Measurements from ENCODE around the gene ZFP14.

Gene ZFP14

GRCh38 chr19:36378625-36379509 lies at the start of gene ZFP14:
Gene ZFP14 (minus strand): TSS chr19:36379201. CDS start chr19:36367892, 11,309 bp downstream.
- intact Hi-C loops (cut with DNase I): loop anchor here (2.0 to 5.0 kb wide), 2 partner anchors 38 to 110 kb away; partner anchors contain the start of genes ZFP82 and ZNF566
- peak; percentile 92 to 99 (median 94) for DNase-seq

- intact Hi-C loops (cut with DNase I): no loop called here
Measured at GRCh38 chr19:36423925-36424324, 44.9 kb upstream of the ZFP14 start.

DNA sequence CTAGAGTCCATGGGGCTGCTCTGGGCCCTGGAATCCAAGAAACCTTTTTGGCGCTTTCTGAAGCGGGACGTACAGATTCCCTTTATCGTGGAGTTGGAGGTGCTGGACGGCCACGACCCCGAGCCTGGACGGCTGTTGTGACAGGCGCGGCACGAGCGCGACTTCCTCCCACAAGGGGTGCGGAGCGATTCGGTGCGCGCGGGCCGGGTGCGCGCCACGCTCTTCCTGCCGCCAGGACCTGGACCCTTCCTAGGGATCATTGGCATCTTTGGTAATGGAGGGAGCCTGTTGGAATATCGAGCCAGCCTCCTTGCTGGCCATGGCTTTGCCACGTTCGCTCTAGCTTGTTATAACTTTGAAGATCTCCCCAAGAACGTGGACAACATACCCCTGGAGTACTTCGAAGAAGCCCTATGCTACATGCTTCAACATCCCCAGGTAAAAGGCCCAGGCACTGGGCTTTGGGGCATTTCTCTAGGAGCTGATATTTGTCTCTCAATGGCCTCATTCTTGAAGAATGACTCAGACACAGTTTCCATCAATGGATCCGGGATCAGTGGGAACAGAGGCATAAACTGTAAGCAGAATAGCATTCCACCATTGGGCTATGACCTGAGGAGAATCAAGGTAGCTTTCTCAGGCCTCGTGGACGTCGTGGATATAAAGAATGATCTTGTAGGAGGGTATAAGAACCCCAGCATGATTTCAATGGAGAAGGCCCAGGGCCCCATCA lies 42.9 kb upstream of the ZFP14 start:
- DNase-seq: peak in 1 of 10 donors; percentile 27
- intact Hi-C loops (cut with DNase I): no loop called here

More at GRCh38 chr19:36423925-36424324, 44.9 kb upstream of the ZFP14 start:
- no peak for DNase-seq

DNA sequence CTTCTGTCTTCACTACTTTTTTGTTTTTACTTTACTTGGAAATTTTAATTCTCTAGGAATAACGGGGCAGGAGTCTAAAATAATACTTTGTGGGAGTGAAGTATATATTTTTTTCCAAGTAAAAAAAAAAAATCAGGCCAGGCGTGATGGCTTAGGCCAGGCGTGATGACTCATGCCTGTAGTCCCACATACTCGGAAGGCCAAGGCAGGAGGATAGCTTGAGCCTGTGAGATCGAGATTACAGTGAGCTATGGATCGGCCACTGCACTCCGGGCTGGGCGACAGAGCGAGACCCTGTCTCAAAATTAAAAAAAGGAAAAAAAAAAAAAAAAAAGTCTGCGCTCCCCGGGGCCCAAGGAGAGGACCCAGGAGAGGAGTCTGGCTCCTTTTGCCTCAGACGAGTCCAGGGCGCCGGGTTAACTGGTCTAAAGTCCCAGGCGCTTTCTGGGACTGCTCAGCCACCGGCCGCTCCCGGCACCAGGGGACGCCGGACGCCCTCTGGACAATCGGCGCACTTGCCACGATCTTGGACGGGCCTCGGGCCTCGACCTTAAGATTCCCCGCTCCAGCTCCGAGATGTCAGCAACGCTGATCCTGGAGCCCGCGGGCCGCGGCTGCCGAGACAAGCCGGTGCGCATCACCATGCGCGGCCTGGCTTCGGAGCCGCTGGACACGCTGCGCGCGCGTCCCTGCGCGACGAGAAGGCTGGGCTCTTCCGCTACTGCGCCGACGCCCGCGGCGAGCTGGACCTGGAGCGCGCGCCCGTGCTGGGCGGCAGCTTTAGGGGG lies 42.2 kb upstream of the ZFP14 start:
- intact Hi-C loops (cut with DNase I): no loop called here
- peak in 9 of 10 donors; percentile 18 to 91 (median 33) for DNase-seq

DNA sequence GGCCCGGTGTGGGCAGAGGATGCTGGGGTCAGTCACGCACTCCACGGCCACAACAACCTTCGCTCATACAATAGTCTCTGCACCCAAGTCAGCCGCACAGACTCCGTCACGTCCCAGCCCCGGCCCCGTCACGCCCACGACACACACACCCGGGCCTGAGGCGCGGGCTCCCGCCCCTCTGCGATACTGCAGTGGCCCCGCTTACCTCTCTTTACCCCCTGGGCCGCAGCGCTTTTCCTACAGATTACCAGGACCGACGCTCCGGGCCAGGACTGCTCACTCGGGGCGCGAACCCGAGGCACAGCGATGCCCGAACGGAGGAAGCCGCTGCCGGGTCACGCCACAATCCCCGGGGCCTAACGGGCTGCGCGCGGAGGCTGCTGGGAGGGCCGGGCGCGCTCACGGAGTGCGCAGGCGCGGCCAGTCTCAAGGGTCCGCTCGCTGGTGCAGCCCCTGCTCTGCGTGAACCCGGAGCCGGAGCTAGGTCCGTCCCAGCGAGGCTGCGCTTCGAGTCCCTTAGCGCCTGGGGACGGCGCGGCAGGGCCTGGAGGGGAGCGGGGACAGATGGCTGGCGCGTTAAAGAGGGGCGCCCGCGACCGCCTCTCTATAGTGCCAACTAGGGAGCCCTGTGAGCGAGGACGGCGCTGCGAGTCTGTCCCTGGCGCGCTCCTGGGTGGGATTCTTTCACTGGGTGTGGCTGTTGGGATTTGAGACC lies 39.4 kb upstream of the ZFP14 start, which contains the start of gene ZFP82:
Gene ZFP82, minus strand, starts transcription at position 358 of the 715 bp plus-strand sequence. CDS start 8,855 bp downstream, outside the sequence.
- DNase-seq: peak; percentile 72 to 97 (median 79)
- intact Hi-C loops (cut with DNase I): loop anchor here (2.0 to 5.0 kb wide), 2 partner anchors 41 to 70 kb away; partner anchors contain the start of genes ZFP14 and ZNF566

DNA sequence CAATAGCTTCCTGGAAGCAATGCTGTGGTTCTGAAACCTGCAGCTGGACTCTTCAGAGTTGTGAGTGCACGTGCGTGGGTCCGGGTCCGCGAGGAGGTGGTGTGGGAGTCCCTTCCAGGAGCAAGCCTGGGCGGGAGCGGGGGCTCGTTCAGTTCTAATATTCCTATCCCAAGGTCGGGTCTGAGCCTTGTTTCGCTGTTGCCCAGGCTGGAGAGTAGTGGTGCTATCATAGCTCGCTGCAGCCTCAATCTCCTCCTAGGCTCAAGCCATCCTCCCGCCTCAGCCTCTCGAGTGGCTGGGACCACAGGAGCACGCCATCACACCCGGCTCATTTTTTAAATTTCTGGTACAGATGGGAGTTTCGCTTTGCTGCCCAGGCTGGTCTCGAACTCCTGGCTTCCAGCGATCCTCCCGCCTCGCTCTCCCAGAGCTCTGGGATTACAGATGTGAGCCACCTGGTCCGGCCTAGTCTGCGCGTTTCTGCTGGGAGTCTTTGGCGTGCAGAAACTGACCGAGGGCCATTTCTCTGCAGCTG lies 38.8 kb upstream of the ZFP14 start:
- intact Hi-C loops (cut with DNase I): loop anchor here (2.0 to 5.0 kb wide), 2 partner anchors 41 to 71 kb away; partner anchors contain the start of genes ZFP14 and ZNF566
- DNase-seq: peak in 4 of 10 donors; percentile 7 to 61 (median 26)

DNA sequence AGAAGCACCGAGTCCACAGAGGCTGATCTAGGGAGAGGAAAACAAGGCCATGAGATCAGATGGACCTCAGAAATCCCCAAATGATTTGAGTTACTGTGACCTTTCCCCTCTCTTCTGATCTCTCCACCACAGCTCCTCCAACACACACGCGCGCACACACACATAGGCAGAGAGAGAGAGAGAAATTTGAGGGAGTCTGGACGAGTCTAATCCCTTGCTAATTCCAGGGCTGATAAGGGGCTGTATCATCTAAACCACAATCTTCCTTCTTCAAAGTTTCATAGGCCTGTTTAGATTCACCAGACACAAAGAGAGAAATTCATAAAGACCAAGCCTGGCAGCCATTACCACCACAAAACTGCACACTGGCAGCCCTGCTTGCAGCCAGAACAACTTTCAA lies 30.8 kb upstream of the ZFP14 start:
- DNase-seq: no peak
- intact Hi-C loops (cut with DNase I): no loop called here

DNA sequence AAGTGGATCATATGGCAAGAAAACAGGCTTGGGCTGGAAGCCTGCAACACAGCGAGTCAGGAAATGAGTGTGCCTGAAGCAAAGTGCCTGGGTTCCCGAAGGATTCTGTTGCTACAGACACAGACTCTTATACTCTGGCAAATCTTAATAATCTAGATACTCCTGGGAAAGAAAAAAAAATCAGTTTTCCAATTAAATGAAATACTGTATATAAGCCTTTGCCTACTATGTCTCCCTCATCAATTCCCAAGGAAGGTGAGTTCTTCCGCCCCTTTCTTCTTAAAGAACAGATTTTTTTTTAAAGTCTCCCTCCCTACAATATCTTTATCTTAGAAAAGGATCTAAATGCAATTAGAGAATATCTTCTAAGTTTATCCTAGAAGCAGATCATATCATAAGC lies 29.1 kb upstream of the ZFP14 start:
- no peak for DNase-seq
- intact Hi-C loops (cut with DNase I): no loop called here

DNA sequence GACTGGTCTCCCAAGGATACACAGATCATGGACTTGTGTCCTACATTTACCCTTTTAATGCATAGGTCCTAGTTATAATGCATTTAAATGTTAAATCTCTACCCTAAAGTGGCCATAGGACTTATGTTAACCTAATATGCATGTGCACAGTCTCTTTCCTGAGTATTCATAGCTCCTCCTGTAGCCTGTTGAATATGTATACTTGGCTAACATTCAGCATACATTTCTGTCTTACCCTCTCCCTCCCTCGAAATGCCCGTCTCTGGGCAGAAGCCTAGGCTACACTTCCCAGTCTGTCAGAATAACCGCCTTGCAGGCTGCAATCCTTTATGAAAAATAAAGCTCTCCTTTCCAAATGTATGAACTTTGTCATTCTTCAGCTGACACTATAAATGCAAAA lies 25.5 kb upstream of the ZFP14 start:
- intact Hi-C loops (cut with DNase I): no loop called here
- no peak for DNase-seq

GRCh38 chr19:36401475-36401874 lies 22.5 kb upstream of the ZFP14 start:
- no peak for DNase-seq
- intact Hi-C loops (cut with DNase I): no loop called here

GRCh38 chr19:36398571-36398970 lies 19.6 kb upstream of the ZFP14 start:
- intact Hi-C loops (cut with DNase I): no loop called here
- no peak for DNase-seq

DNA sequence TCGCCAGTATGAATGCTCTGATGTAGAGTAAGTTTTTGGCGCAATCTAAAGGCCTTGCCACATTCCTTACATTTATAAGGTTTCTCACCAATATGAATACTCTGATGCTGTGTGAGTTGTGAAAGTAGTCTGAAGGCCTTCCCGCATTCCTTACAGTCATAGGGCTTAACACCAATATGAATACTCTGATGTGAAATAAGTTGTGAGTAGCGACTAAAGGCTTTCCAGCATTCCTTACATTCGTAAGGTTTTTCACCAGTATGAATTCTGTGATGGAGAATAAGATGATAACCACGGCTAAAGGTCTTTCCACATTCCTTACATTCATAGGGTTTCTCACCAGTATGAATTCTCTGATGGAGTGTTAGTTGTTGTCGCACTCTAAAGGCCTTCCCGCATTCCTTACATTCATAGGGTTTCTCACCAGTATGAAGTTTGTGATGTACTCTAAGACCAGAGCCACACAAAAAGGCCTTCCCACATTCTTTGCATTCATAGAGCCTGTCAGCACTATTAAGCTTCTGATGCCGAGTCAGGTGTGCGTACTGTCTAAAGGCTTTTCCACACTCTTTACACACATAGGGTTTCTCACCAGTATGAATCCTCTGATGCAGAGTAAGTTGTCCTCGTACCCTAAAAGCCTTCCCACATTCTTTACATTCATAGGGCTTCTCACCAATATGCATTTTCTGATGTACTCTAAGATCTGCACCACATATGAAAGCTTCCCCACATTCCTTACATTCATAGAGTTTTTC lies 14.1 kb upstream of the ZFP14 start:
- DNase-seq: no peak
- intact Hi-C loops (cut with DNase I): no loop called here

DNA sequence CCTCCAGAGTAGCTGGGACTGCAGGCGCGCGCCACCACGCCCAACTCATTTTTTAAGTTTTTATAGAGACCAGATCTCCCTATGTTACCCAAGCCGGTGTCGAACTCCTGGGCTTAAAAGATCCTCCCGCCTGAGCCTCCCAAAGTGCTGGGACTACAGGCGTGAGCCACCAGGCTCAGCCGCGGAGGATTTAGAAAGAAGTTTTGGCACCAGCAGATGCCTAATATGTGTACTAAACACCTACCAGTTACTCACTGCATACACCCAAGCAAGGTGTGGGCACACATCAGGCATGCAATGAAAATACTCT lies 464 bp upstream of the ZFP14 start:
- no peak for DNase-seq
- intact Hi-C loops (cut with DNase I): loop anchor here (2.0 to 5.0 kb wide), 2 partner anchors 38 to 109 kb away; partner anchors contain the start of genes ZFP82 and ZNF566

DNA sequence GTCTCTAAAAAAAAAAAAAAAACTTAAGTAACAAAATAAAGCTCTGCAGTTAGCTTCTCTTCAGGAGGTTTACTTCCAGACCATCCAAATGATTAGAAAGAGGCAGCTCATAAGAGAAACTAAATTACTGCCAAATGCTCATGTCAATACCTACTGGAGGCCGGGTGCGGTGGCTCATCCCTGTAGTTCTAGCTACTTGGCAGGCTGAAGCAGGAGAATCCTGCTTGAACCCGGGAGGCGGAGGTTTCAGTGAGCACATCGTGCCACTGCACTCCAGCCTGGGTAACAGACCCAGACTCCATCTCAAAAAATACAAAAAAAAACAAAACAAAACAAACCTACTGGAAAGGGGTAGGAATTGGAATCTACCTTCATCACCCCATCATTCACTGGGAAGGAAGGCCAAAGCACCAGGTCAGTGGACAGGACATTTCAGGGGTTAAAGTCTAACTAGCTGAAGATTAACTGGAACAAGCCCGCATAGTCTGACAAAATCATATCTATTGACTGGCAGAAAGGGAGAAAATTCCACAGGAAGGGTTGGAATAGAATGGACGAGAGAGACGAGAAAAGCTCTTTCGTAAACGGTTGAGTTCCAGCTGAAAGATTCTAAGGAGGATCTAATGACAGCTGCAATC lies 1.3 kb downstream of the ZFP14 start:
- DNase-seq: peak in 1 of 10 donors; percentile 73
- intact Hi-C loops (cut with DNase I): loop anchor here (2.0 to 5.0 kb wide), 2 partner anchors 40 to 111 kb away; partner anchors contain the start of genes ZFP82 and ZNF566

GRCh38 chr19:36373638-36374156 lies 5.3 kb downstream of the ZFP14 start:
- intact Hi-C loops (cut with DNase I): no loop called here

GRCh38 chr19:36371886-36372285 lies 7.1 kb downstream of the ZFP14 start:
- no peak for DNase-seq
- intact Hi-C loops (cut with DNase I): no loop called here

More at GRCh38 chr19:36373638-36374156, 5.3 kb downstream of the ZFP14 start:
- no peak for DNase-seq

GRCh38 chr19:36363845-36364244 lies 15.2 kb downstream of the ZFP14 start:
- intact Hi-C loops (cut with DNase I): no loop called here
- DNase-seq: no peak

All from posterior cingulate gyrus (tissue), 11 donors.